ENCODE results near the gene PDE3A.

Gene PDE3A

DNA sequence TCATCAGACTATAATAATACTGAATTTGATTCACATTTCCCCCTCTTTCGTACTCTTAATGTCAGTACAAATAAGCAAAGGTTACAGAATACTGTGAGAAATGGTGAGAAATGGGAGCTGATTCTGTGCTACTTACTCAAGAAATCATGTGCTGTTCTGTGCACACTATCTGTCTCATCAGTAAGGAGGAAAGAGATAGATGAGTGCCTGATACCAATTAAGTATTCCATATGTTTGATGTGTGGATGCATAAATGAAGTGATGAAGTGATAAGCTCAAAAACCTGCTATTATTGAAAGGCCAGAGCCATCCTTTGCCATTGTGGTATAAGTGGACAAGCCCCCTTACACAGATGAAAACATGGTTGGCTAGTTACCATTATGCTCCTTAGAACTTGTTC lies 127.7 kb downstream of the PDE3A start:
- Histone ChIP-seq H3K4me3 (ENCODE audit: low read length) (no peak overlapping the region), H3K9me2 (replicated peaks; ENCODE audit: insufficient read depth, low read length) (no peaks in the 10 kb centered on the region), H3F3A (ENCODE audit: insufficient read depth, low read length) (no peaks in the 10 kb centered on the region), H2AFZ (ENCODE audit: low read length) (no peak overlapping the region), H3K4me2 (ENCODE audit: low read depth, low read length) (no peak overlapping the region), H3K9me3 (replicated peaks; ENCODE audit: insufficient read depth, low read length) (no peaks in the 10 kb centered on the region), H3K9ac (ENCODE audit: low read length) (no peak overlapping the region), H3K79me2 (ENCODE audit: low read length) (no peaks in the 10 kb centered on the region), H4K20me1 (ENCODE audit: insufficient read depth, low read length) (no peaks in the 10 kb centered on the region), H3K4me1 (ENCODE audit: low read length) (no peaks in the 10 kb centered on the region), H3K36me3 (replicated peaks; ENCODE audit: insufficient read depth, low read length) (no peaks in the 10 kb centered on the region), H3K27me3 (replicated peaks; ENCODE audit: insufficient read depth, low read length) (no peaks in the 10 kb centered on the region), H3K27ac (ENCODE audit: low read length) (no peak overlapping the region)
- no peak for DNase-seq
- TF ChIP-seq EZH2phosphoT487 (IDR thresholded peaks at IDR 0.05; ENCODE audit: low read length) (no peak), EZH2 (optimal IDR thresholded peaks at IDR 0.05; ENCODE audit: low read depth, low read length) (no peak), CTCF (IDR thresholded peaks at IDR 0.05; ENCODE audit: low read length) (no peak)

DNA sequence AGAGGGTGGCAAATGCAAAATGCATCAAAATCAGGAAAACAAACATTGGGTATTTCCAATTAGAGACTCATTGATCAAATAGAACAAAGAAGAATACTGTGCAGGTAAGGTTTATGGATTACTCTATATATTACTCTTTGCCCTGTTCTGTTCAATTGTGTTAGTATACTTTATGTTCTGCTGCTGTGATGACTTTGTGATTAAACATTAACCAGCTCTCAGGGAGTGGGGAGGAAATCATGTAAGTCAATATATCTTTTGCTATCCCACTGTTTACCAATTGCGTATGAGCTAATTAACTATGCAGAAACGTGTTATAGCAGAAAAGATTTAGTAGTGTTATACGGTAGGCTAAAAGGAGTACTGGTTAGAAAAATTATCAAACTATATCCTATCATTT lies 129.4 kb downstream of the PDE3A start:
- no peaks in the 10 kb centered on the region for H3K9me3 ChIP-seq (replicated peaks; ENCODE audit: insufficient read depth, low read length)
- H3K9me2 ChIP-seq (replicated peaks; ENCODE audit: insufficient read depth, low read length), result no peaks in the 10 kb centered on the region
- TF ChIP-seq EZH2phosphoT487 (IDR thresholded peaks at IDR 0.05; ENCODE audit: low read length) (no peak), EZH2 (optimal IDR thresholded peaks at IDR 0.05; ENCODE audit: low read depth, low read length) (no peak), CTCF (IDR thresholded peaks at IDR 0.05; ENCODE audit: low read length) (no peak)
- H3K4me1 ChIP-seq (ENCODE audit: low read length), result no peaks in the 10 kb centered on the region
- no peak overlapping the region for H3K4me2 ChIP-seq (ENCODE audit: low read depth, low read length)
- H3K27me3 ChIP-seq (replicated peaks; ENCODE audit: insufficient read depth, low read length), result no peaks in the 10 kb centered on the region
- H4K20me1 ChIP-seq (ENCODE audit: insufficient read depth, low read length), result no peaks in the 10 kb centered on the region
- no peak overlapping the region for H3K27ac ChIP-seq (ENCODE audit: low read length)
- H3K4me3 ChIP-seq (ENCODE audit: low read length), result no peak overlapping the region
- H3F3A ChIP-seq (ENCODE audit: insufficient read depth, low read length), result no peaks in the 10 kb centered on the region
- H3K79me2 ChIP-seq (ENCODE audit: low read length), result no peaks in the 10 kb centered on the region
- H2AFZ ChIP-seq (ENCODE audit: low read length), result no peak overlapping the region
- H3K9ac ChIP-seq (ENCODE audit: low read length), result no peak overlapping the region
- no peak for DNase-seq
- H3K36me3 ChIP-seq (replicated peaks; ENCODE audit: insufficient read depth, low read length), result no peaks in the 10 kb centered on the region

DNA sequence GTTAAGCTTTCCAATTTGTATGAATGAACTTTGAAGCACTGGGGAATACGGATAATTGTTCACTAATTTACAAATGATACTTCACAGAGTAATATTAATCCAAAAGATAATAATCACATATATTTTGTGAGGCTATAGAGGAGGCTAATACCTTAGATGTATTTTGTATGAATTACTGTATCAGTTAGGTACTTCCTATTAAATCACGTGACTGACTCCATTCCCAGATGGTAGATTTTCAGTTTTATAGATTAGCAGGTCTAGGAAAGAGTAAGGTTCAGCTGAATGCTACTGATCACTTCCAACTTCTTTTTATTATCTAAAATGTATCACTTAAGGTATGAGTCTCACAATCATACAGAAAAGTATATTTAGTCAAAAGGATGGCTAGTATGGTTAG lies 133.6 kb downstream of the PDE3A start:
- no peaks in the 10 kb centered on the region for H3K79me2 ChIP-seq (ENCODE audit: low read length)
- no peak overlapping the region for H2AFZ ChIP-seq (ENCODE audit: low read length)
- H3K4me1 ChIP-seq (ENCODE audit: low read length), result no peaks in the 10 kb centered on the region
- H3K9me3 ChIP-seq (replicated peaks; ENCODE audit: insufficient read depth, low read length), result no peaks in the 10 kb centered on the region
- no peaks in the 10 kb centered on the region for H4K20me1 ChIP-seq (ENCODE audit: insufficient read depth, low read length)
- no peak overlapping the region for H3K4me3 ChIP-seq (ENCODE audit: low read length)
- no peak overlapping the region for H3K27ac ChIP-seq (ENCODE audit: low read length)
- H3K9me2 ChIP-seq (replicated peaks; ENCODE audit: insufficient read depth, low read length), result no peaks in the 10 kb centered on the region
- H3K9ac ChIP-seq (ENCODE audit: low read length), result no peak overlapping the region
- no peak for TF ChIP-seq EZH2phosphoT487 (IDR thresholded peaks at IDR 0.05; ENCODE audit: low read length)
- no peak for TF ChIP-seq EZH2 (optimal IDR thresholded peaks at IDR 0.05; ENCODE audit: low read depth, low read length)
- TF ChIP-seq CTCF (IDR thresholded peaks at IDR 0.05; ENCODE audit: low read length), result no peak
- H3K4me2 ChIP-seq (ENCODE audit: low read depth, low read length), result no peak overlapping the region
- no peaks in the 10 kb centered on the region for H3K36me3 ChIP-seq (replicated peaks; ENCODE audit: insufficient read depth, low read length)
- no peaks in the 10 kb centered on the region for H3K27me3 ChIP-seq (replicated peaks; ENCODE audit: insufficient read depth, low read length)
- no peak for DNase-seq
- no peaks in the 10 kb centered on the region for H3F3A ChIP-seq (ENCODE audit: insufficient read depth, low read length)
